Naive thymus-derived CD4-positive, alpha-beta T cell (primary cell): ENCODE measurements around the gene HDDC2. TPM values are rescaled to one million over a fixed set of nuclear protein-coding genes. Genes with fewer than 3 reads are reported as not detected.
A peak's percentile ranks its signal among the peaks of the same experiment; 100 is the strongest.

Experiments used
- ATAC-seq: fragments of 150-1000 bp; cut with Tn5 transposase; 2 replicates; pipeline ENCODE4 v1.10.0; 2021; ENCODE audit warnings: mild to moderate bottlenecking, moderate library complexity
- CTCF ChIA-PET: fragments of 350-600 bp; sonication (Branson Sonifier 250); formaldehyde crosslinking; loops from one replicate; lab custom pipeline; 2021; ENCODE audit warnings: antibody characterized with exemption; lab: Charles Lee
- POLR2A ChIA-PET: fragments of 350-600 bp; sonication (Branson Sonifier 250); formaldehyde crosslinking; loops from one replicate; lab custom pipeline; 2021; ENCODE audit warnings: antibody characterized with exemption, inconsistent platforms; lab: Charles Lee
- DNase-seq, 9 donors: peaks; one replicate each; pipeline versions ENCODE4 v3.0.0 to v3.0.0-alpha.2; 2020 to 2022; ENCODE audit warnings: mixed read lengths in 1 of 9
- H3K27ac ChIP-seq: one replicate; pipeline ENCODE4 v1.7.0; 2013; ENCODE audit warnings: mild to moderate bottlenecking, low read depth, low read length, moderate library complexity
- H3K27me3 ChIP-seq, 2 donors: one replicate each; pipeline ENCODE4 v1.7.0; 2013; ENCODE audit warnings: low read length in 2 of 2, mild to moderate bottlenecking in 2 of 2, moderate library complexity in 2 of 2; ENCODE audit not compliant: control insufficient read depth in 2 of 2, insufficient read depth in 2 of 2
- H3K36me3 ChIP-seq, 3 experiments: 1 replicate in 2 of 3; 2 replicates in 1 of 3; pipeline ENCODE4 v1.7.0; 2013; ENCODE audit warnings: low read length in 3 of 3, mild to moderate bottlenecking in 3 of 3, moderate library complexity in 1 of 3; ENCODE audit not compliant: insufficient read depth in 3 of 3, control insufficient read depth in 2 of 3
- H3K4me1 ChIP-seq, 2 donors: one replicate each; pipeline ENCODE4 v1.7.0; 2013; ENCODE audit warnings: low read length in 2 of 2, mild to moderate bottlenecking in 2 of 2, moderate library complexity in 1 of 2; ENCODE audit not compliant: control insufficient read depth in 2 of 2, insufficient read depth in 2 of 2
- H3K4me3 ChIP-seq: 2 replicates; pipeline ENCODE4 v1.7.0; 2013; ENCODE audit warnings: mild to moderate bottlenecking, low read length
- H3K9me3 ChIP-seq, 3 experiments: 1 replicate in 2 of 3; 2 replicates in 1 of 3; pipeline ENCODE4 v1.7.0; 2013; ENCODE audit warnings: low read length in 3 of 3; ENCODE audit not compliant: control insufficient read depth in 2 of 3
- H3K27ac Mint-ChIP-seq, 9 donors: one replicate each; pipeline ENCODE4 v1.8.0; 2020 to 2022; ENCODE audit warnings: mixed read lengths in 9 of 9, mild to moderate bottlenecking in 8 of 9, moderate library complexity in 5 of 9, inconsistent platforms in 2 of 9
- H3K27me3 Mint-ChIP-seq, 5 donors: one replicate each; pipeline ENCODE4 v1.8.0; 2021 to 2022; ENCODE audit warnings: mixed read lengths in 5 of 5, mild to moderate bottlenecking in 1 of 5
- H3K36me3 Mint-ChIP-seq, 5 donors: one replicate each; pipeline ENCODE4 v1.8.0; 2020 to 2022; ENCODE audit warnings: mixed read lengths in 5 of 5, mild to moderate bottlenecking in 3 of 5, inconsistent platforms in 1 of 5
- H3K4me1 Mint-ChIP-seq, 7 donors: one replicate each; pipeline ENCODE4 v1.8.0; 2020 to 2022; ENCODE audit warnings: mixed read lengths in 7 of 7, mild to moderate bottlenecking in 3 of 7, inconsistent platforms in 1 of 7
- H3K4me3 Mint-ChIP-seq, 10 donors: one replicate each; pipeline ENCODE4 v1.8.0; 2020 to 2022; ENCODE audit warnings: mild to moderate bottlenecking in 10 of 10, mixed read lengths in 10 of 10, moderate library complexity in 6 of 10, inconsistent platforms in 2 of 10
- H3K9me3 Mint-ChIP-seq, 11 donors: one replicate each; pipeline ENCODE4 v1.8.0; 2020 to 2022; ENCODE audit warnings: mixed read lengths in 11 of 11, mild to moderate bottlenecking in 4 of 11, inconsistent platforms in 1 of 11, moderate library complexity in 1 of 11
- intact Hi-C, 2 donors: fragments of 100-400 bp; cut with micrococcal nuclease; formaldehyde crosslinking; loops; one replicate each; pipeline ENCODE4 v1.15.1; 2023
- polyA plus RNA-seq, 2 donors: library from polyadenylated mRNA; unstranded; fragments of 300-500 nt; fragmentation: Illumina TruSeq; gene quantifications; one replicate each; pipeline ENCODE4 v1.2.3, GENCODE V29; 2021
- total RNA-seq, 6 experiments: library from RNA in 5 of 6; stranded (reverse) in 5 of 6; gene quantifications; 1 replicate in 5 of 6; 2 replicates in 1 of 6; pipeline ENCODE4 v1.2.3 and lab custom pipeline; 2021 to 2026

HDDC2 gene
- total and polyA plus RNA-seq, 7 experiments from 2014 or later: 33.4 to 116 (median 55.1) TPM

- peaks cover 0 to 7% (median 0%) of the 10 kb centered on the region in 5 donors for H3K27me3 Mint-ChIP-seq
- H3K36me3 Mint-ChIP-seq: no peaks in the 10 kb centered on the region
- no peaks in the 10 kb centered on the region for H3K4me1 Mint-ChIP-seq
- no peaks in the 10 kb centered on the region for H3K9me3 Mint-ChIP-seq
- ChIA-PET CTCF (no interaction called here), POLR2A (no interaction called here)
- Histone ChIP-seq H3K36me3 (no peaks in the 10 kb centered on the region), H3K4me3 (no peak overlapping the region), H3K27me3 (no peaks in the 10 kb centered on the region), H3K4me1 (no peaks in the 10 kb centered on the region), H3K27ac (no peak overlapping the region), H3K9me3 (no peaks in the 10 kb centered on the region)
- no peak for ATAC-seq
- DNase-seq: no peak
- no peak overlapping the region for H3K27ac Mint-ChIP-seq
- intact Hi-C loops: no loop called here
- no peak overlapping the region for H3K4me3 Mint-ChIP-seq
These were observed 47.9 kb downstream of the HDDC2 start for GRCh38 chr6:125253881-125254280.

GRCh38 chr6:125252891-125253290 is 48.9 kb downstream of the HDDC2 start:
- peak overlapping the region in 1 of 10 donors; percentile 7 for H3K4me3 Mint-ChIP-seq

GRCh38 chr6:125251516-125252220 is 50.1 kb downstream of the HDDC2 start:
- ChIA-PET CTCF (no interaction called here), POLR2A (interaction anchor here (0.6 kb wide), 1 partner anchor 220 kb away, joined by 3 read pairs; no protein-coding TSS in a partner anchor)
- no peaks in the 10 kb centered on the region for H3K36me3 ChIP-seq
- peak overlapping the region in 7 of 10 donors; percentile 1 to 55 (median 12) for H3K4me3 Mint-ChIP-seq
- no peaks in the 10 kb centered on the region for H3K4me1 Mint-ChIP-seq
- intact Hi-C loops: no loop called here
- peak overlapping the region in 5 of 9 donors; percentile 12 to 50 (median 35) for H3K27ac Mint-ChIP-seq
- H3K27ac ChIP-seq: no peak overlapping the region
- peaks cover 0 to 1% (median 0%) of the 10 kb centered on the region in 5 donors for H3K36me3 Mint-ChIP-seq
- no peaks in the 10 kb centered on the region for H3K9me3 ChIP-seq
- H3K4me3 ChIP-seq: no peak overlapping the region
- DNase-seq (no peak), ATAC-seq (no peak)
- peaks cover 0 to under 1% (median 0%) of the 10 kb centered on the region in 11 donors for H3K9me3 Mint-ChIP-seq
- peaks cover 2 to 12% (median 7%) of the 10 kb centered on the region in 5 donors for H3K27me3 Mint-ChIP-seq
- H3K4me1 ChIP-seq: no peaks in the 10 kb centered on the region
- no peaks in the 10 kb centered on the region for H3K27me3 ChIP-seq

More at GRCh38 chr6:125252891-125253290, 48.9 kb downstream of the HDDC2 start:
- no peak for ATAC-seq
- H3K36me3 ChIP-seq: no peaks in the 10 kb centered on the region
- no peaks in the 10 kb centered on the region for H3K9me3 ChIP-seq
- H3K4me3 ChIP-seq: no peak overlapping the region
- H3K27me3 ChIP-seq: no peaks in the 10 kb centered on the region
- CTCF ChIA-PET: no interaction called here
- no peak for DNase-seq
- H3K4me1 ChIP-seq: no peaks in the 10 kb centered on the region
- POLR2A ChIA-PET: no interaction called here
- intact Hi-C loops: no loop called here
- Mint-ChIP-seq H3K4me1 (no peaks in the 10 kb centered on the region), H3K9me3 (no peaks in the 10 kb centered on the region), H3K27me3 (peaks cover 0 to 7% (median 4%) of the 10 kb centered on the region in 5 donors), H3K36me3 (no peaks in the 10 kb centered on the region), H3K27ac (peak overlapping the region in 1 of 9 donors; percentile 55)
- no peak overlapping the region for H3K27ac ChIP-seq

- no peak for DNase-seq
- intact Hi-C loops: no loop called here
These were observed 51.3 kb downstream of the HDDC2 start for GRCh38 chr6:125250511-125250910.

GRCh38 chr6:125248136-125248535 is 53.6 kb downstream of the HDDC2 start:
- no peak overlapping the region for H3K4me3 Mint-ChIP-seq
- H3K27me3 Mint-ChIP-seq: peaks cover 6 to 23% (median 12%) of the 10 kb centered on the region in 5 donors
- H3K4me1 ChIP-seq: no peaks in the 10 kb centered on the region
- no peaks in the 10 kb centered on the region for H3K27me3 ChIP-seq
- ATAC-seq: no peak
- H3K27ac ChIP-seq: no peak overlapping the region
- H3K4me1 Mint-ChIP-seq: no peaks in the 10 kb centered on the region
- H3K36me3 Mint-ChIP-seq: peaks cover 0 to 11% (median 0%) of the 10 kb centered on the region in 5 donors
- POLR2A ChIA-PET: no interaction called here
- no peak for DNase-seq
- no peaks in the 10 kb centered on the region for H3K36me3 ChIP-seq
- H3K9me3 ChIP-seq: no peaks in the 10 kb centered on the region
- intact Hi-C loops: no loop called here
- no peak overlapping the region for H3K27ac Mint-ChIP-seq
- CTCF ChIA-PET: interaction anchor here (1.2 kb wide), 1 partner anchor 15 kb away, joined by 3 read pairs; no protein-coding TSS in a partner anchor
- peaks cover 0 to 12% (median 4%) of the 10 kb centered on the region in 11 donors for H3K9me3 Mint-ChIP-seq
- H3K4me3 ChIP-seq: no peak overlapping the region

More at GRCh38 chr6:125250511-125250910, 51.3 kb downstream of the HDDC2 start:
- H3K4me1 ChIP-seq: no peaks in the 10 kb centered on the region
- no peaks in the 10 kb centered on the region for H3K36me3 ChIP-seq
- POLR2A ChIA-PET: no interaction called here
- peaks cover 6 to 22% (median 12%) of the 10 kb centered on the region in 5 donors for H3K27me3 Mint-ChIP-seq
- H3K9me3 Mint-ChIP-seq: peaks cover 0 to 1% (median 0%) of the 10 kb centered on the region in 11 donors
- no peaks in the 10 kb centered on the region for H3K27me3 ChIP-seq
- no peak overlapping the region for H3K27ac Mint-ChIP-seq
- CTCF ChIA-PET: no interaction called here
- H3K4me3 ChIP-seq: no peak overlapping the region
- H3K4me3 Mint-ChIP-seq: no peak overlapping the region
- H3K9me3 ChIP-seq: no peaks in the 10 kb centered on the region
- no peak overlapping the region for H3K27ac ChIP-seq
- ATAC-seq: no peak
- H3K4me1 Mint-ChIP-seq: no peaks in the 10 kb centered on the region
- H3K36me3 Mint-ChIP-seq: peaks cover 0 to 4% (median 0%) of the 10 kb centered on the region in 5 donors

GRCh38 chr6:125246566-125246965 is 55.2 kb downstream of the HDDC2 start:
- ChIA-PET CTCF (no interaction called here), POLR2A (no interaction called here)
- ATAC-seq (no peak), DNase-seq (no peak)
- Histone ChIP-seq H3K4me1 (no peaks in the 10 kb centered on the region), H3K27me3 (no peaks in the 10 kb centered on the region), H3K27ac (no peak overlapping the region), H3K9me3 (peaks cover 0 to 5% (median 0%) of the 10 kb centered on the region in 3 experiments), H3K4me3 (no peak overlapping the region), H3K36me3 (no peaks in the 10 kb centered on the region)
- H3K4me1 Mint-ChIP-seq: no peaks in the 10 kb centered on the region
- H3K4me3 Mint-ChIP-seq: no peak overlapping the region
- H3K9me3 Mint-ChIP-seq: peaks cover 2 to 27% (median 18%) of the 10 kb centered on the region in 11 donors
- H3K27me3 Mint-ChIP-seq: peaks cover 6 to 26% (median 11%) of the 10 kb centered on the region in 5 donors
- peaks cover 0 to 14% (median 0%) of the 10 kb centered on the region in 5 donors for H3K36me3 Mint-ChIP-seq
- intact Hi-C loops: no loop called here
- no peak overlapping the region for H3K27ac Mint-ChIP-seq
